Stimulated activated CD8-positive, alpha-beta memory T cell treated with anti-CD3 and anti-CD28 coated beads, Interleukin-15, amount 100 ng/mL, for 1 hour (primary cell): ENCODE results near the gene COL4A6.

Experiments used
- DNase-seq: peaks from one replicate; pipeline ENCODE4 v3.0.0-alpha.2; 2020; ENCODE audit warnings: low read depth

Gene COL4A6

DNA sequence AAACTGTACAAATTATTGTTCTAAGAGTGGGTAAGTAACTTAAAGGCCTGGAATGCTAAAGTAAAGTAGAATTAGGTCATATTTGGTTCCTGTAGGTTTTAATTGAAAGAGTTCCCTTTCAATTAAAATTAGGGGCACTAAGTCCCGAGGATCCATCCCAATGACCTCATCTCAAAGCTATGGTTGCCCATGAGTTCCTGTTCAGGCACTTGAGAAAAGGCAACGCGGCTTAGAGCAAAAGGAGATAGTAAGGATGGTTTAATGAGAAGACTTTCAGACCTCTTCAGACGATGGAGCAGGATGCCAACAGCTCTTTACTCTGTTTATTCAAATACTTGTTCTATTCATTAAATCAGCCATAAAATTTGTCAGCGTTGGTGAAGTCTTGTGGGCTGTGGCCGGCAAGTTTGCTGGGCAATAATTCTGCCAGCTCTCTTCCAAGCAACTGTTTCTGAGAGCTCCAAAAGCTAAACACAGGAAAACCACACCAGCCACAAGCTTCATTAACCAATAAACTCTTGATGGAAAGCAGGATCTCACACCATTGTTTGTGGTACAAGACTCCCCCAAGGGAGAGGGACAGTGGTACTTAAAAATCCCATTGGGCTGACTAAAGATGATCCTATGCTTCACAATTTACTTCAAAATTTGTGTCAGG is 167.4 kb downstream of the COL4A6 start:
- DNase-seq, result no peak

GRCh38 chrX:108270280-108270679 is 167.9 kb downstream of the COL4A6 start:
- DNase-seq, result no peak

DNA sequence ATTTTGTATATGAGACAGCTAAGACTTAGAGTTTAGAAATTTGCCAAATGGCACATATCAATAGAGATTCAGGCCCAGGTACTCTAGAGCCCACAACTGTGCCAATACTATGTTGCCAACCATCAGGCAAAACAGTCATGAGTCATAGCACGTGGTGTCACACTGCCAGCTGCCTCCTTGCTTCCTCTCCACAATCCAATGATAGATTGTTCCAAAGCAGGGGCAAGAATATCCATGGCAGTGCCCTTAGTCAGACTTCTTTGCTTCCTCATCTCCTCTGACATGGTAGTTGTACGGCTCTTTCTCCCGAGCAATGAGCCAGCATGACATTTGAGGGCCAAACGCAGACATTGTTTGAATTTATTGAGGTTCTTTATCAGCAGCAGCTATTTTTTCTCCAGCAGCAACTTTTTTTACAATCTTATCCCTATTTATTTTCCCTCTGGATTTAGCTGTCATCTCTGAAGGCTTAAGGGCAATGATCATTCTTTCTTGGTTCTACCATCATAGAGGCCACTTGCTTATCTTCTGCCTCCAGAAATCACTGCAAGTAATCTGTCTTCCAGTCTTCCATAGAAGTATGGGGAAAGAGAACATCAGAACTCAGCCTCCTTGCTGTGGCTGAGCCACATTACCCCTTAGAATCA is 169.7 kb downstream of the COL4A6 start:
- DNase-seq, result no peak

- DNase-seq, result no peak
Observed at GRCh38 chrX:108267557-108267956, 170.7 kb downstream of the COL4A6 start.

GRCh38 chrX:108264376-108264775 is 173.8 kb downstream of the COL4A6 start:
- no peak for DNase-seq

DNA sequence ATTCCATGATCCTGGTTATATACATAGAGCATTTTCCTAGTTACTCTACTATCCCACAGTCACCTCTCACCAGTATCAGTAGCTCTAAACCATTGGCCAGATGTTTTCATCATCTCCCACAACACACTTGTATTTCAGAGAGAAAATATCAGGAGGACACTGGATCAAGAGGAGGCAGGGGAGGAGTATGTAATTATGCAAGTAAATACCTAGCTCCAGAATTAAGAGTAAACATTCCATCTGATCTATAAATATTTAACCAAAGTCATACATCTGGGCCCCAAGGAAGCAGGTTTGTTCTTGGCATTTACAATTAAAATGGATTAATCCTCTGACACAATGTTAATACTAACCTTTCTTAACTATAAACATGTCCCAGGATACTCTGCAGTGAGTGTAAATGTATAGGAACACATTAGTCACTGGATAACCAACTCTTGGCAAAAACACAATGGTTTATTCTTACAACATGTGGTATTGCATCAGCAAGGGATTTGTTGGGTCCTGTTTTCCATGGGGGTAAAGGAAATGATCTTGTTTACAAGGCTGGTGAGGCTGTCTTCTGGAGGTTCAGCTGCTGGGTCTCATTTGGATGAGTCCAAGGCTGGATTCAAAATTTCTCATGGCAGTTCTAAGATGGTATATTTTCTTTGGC is 176.5 kb downstream of the COL4A6 start:
- no peak for DNase-seq

DNA sequence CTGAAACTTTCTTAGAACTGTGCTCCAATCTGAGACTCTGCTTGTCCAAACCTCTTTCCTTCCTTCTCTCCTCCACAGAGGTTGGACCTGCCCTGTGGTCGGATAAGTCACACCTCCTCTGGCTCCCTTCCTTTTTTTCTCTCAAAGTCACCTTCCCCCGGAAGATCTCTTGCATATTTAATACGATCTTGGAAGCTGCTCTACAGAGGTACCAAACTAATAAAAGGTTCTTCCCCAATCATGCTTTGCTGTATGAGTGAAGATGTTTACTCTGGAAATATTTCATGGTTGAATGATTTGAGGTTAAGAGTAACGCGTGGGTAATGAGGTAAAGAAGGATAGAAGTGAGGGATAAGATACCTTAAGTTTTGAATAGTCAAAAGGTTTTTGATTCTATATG is 180.7 kb downstream of the COL4A6 start:
- DNase-seq, result no peak

- DNase-seq, result no peak
Observed at GRCh38 chrX:108254636-108255035, 183.6 kb downstream of the COL4A6 start.

GRCh38 chrX:108250654-108251579 is 187.3 kb downstream of the COL4A6 start:
- DNase-seq, result no peak

GRCh38 chrX:108246304-108246954 is 191.8 kb downstream of the COL4A6 start:
- no peak for DNase-seq

DNA sequence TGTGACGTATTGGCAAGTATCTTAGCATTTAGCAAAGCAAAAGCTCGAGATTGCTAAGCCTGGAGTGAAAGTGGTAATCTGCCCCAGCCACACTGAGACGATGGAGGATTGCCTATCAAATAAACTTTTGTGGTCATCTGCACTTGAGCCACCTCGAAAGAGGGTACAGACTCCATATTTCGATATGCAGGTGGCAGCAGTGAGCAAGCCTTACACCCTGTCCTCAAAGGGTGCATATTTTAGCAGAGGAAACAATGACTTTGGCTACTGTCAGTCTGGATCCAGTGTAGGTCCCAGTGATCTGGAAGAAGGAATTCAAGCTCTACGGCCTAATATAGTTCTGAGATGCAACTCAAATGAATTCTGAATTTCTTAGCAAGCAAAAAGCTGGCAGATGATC is 192.8 kb downstream of the COL4A6 start:
- no peak for DNase-seq

GRCh38 chrX:108235986-108236385 is 202.2 kb downstream of the COL4A6 start:
- no peak for DNase-seq

GRCh38 chrX:108230574-108230973 is 207.6 kb downstream of the COL4A6 start:
- DNase-seq, result no peak

DNA sequence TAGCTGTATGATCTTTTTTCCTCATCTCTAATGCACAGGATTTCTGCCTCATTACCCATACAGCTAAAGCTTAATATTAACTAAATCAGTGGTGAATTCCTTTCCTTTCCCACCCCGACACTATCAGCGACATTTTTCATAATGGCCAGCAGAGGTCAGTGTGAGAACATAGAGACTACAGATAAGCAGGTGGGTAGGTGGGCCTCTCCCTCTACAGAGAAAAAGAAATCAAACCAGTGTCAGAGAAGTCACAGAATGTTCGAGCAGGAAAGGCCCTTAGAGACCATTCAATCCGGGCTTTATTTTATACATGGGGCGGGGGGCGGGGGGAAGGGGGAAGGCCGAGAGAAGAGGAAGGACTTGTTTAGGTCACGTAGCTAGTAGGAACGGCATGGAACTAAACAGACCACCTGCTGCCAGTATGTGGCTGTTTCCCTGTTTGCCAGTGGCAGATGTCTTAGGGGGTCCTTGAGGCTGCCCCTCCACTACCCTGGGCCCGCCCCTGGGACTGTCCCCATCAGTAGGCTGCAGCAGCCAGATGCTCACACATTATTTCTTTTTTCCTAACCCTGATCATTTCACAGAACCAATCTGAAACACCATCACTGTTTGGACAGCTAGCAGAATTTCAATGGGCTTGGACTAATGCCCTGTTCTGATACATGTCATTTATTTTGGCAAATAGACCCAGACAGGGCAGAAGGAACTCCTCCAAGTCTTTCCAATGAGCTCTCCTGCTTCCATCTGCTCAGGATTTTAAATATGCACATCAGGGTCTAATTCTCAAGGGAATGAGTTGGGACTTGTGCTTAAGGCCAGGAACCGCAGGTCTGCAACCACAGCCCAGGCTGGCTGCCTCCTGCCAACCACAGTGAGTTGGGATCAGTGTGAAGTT is 213.2 kb downstream of the COL4A6 start:
- DNase-seq, result no peak

DNA sequence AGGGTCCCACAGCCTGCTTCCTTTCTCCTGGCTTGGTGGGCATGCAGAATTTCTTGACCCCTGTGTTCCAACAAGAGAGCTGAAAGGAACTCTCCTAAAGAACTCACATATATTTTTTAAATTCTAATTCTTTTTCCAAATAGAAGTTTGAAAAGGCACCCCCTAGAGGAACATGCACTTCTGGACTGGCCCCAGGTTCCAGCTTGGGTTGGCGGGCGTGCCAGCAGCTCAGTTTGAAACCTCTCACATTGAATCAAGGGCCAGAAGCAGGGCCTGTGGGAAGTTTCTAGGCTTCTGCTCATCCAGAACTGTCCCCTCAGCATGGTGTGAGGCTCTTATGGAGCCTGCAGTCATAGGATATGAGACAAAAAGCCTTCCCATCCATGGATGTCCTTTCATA is 214.0 kb downstream of the COL4A6 start:
- no peak for DNase-seq

- no peak for DNase-seq
Observed at GRCh38 chrX:108223585-108223984, 214.6 kb downstream of the COL4A6 start.

DNA sequence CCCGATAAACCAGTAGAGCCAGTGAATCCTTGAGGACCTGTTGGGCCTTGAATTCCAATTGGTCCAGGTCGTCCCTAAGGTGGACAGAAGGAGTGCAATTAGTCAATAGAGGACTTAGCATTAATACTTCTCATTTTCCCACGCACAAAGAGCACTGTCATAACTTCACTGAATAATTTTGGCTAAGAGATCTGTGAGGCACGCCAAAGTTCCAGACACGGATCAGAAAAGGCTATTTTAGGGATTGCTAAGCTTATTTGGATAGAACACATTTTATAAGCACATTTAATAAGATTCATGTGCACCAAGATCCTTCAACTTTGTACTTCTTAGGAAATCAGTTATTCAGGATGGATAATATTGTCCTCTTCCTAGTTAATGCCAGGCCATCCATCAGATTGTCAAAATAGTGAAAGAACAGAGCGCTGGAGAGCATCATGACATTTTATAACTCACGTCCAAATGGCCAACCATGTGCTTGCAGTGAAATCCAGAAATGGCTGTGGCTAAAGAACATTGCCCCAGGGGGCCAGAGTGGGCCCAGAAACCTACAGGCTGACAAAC is 216.8 kb downstream of the COL4A6 start:
- DNase-seq, result no peak

DNA sequence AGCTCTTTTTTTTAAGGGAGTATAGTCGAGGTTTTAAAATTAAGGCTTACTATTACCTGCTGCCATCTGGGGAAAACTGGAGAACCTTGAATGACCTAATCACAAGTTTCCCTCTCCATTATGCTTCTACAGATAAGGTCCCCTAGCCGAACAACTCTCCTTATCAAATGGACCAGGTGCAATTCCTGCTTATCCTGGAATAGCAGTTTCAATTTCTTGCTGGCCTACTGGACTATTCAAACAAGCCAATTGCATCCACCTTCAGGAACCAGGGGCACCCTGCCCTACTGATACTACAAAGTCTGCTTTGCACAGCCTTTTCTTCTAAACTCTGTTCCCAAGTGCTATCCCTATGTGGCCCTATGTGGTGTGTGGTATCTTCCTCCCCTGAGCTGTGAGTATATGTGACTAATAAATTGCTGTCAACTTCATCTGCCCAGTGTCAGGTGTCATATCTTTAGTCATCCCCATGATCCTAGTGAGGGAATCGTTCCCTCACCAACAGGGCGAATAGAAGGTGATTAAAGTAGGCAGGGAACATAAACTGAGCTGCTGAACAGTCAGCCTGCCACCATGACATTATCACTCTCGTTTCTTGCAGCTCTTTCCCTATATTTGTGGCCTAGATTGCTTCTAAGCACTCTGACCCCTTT is 218.1 kb downstream of the COL4A6 start:
- DNase-seq, result no peak

- no peak for DNase-seq
Observed at GRCh38 chrX:108217876-108218275, 220.3 kb downstream of the COL4A6 start.
